Smooth muscle cell of the brain vasculature (primary cell): Measurements from ENCODE around the gene PRKAG2.

Experiments used
- DNase-seq: peaks from one replicate; pipeline ENCODE4 v3.0.0-alpha.2; 2012; ENCODE audit warnings: low read depth, low spot score

PRKAG2 gene

GRCh38 chr7:151652111-151652510 lies 224.8 kb downstream of the PRKAG2 start:
- no peak for DNase-seq

- DNase-seq = no peak
Measured at GRCh38 chr7:151650161-151650560, 226.8 kb downstream of the PRKAG2 start.

GRCh38 chr7:151648429-151648828 lies 228.5 kb downstream of the PRKAG2 start:
- no peak for DNase-seq

GRCh38 chr7:151647874-151648273 lies 229.0 kb downstream of the PRKAG2 start:
- DNase-seq = no peak

GRCh38 chr7:151647006-151647405 lies 229.9 kb downstream of the PRKAG2 start:
- no peak for DNase-seq

GRCh38 chr7:151645311-151645710 lies 231.6 kb downstream of the PRKAG2 start:
- no peak for DNase-seq

GRCh38 chr7:151644554-151644953 lies 232.4 kb downstream of the PRKAG2 start:
- no peak for DNase-seq

- DNase-seq = no peak
Measured at GRCh38 chr7:151642746-151643145, 234.2 kb downstream of the PRKAG2 start.

- no peak for DNase-seq
Measured at GRCh38 chr7:151641587-151641986, 235.3 kb downstream of the PRKAG2 start.

- no peak for DNase-seq
Measured at GRCh38 chr7:151637781-151638261, 239.1 kb downstream of the PRKAG2 start.

- no peak for DNase-seq
Measured at GRCh38 chr7:151634643-151635042, 242.3 kb downstream of the PRKAG2 start.

- DNase-seq = no peak
Measured at GRCh38 chr7:151633516-151633812, 243.5 kb downstream of the PRKAG2 start.

- no peak for DNase-seq
Measured at GRCh38 chr7:151632750-151633515, 244.0 kb downstream of the PRKAG2 start.

- DNase-seq = no peak
Measured at GRCh38 chr7:151631953-151632749, 244.8 kb downstream of the PRKAG2 start.

- no peak for DNase-seq
Measured at GRCh38 chr7:151631570-151631952, 245.4 kb downstream of the PRKAG2 start.

GRCh38 chr7:151630851-151631569 lies 245.9 kb downstream of the PRKAG2 start:
- DNase-seq = no peak

GRCh38 chr7:151630358-151630757 lies 246.6 kb downstream of the PRKAG2 start:
- DNase-seq = no peak

GRCh38 chr7:151629713-151630272 lies 247.1 kb downstream of the PRKAG2 start:
- DNase-seq = no peak

- DNase-seq = no peak
Measured at GRCh38 chr7:151628846-151629604, 247.9 kb downstream of the PRKAG2 start.

GRCh38 chr7:151626422-151627115 lies 250.3 kb downstream of the PRKAG2 start:
- no peak for DNase-seq

GRCh38 chr7:151625606-151626005 lies 251.3 kb downstream of the PRKAG2 start:
- DNase-seq = no peak
